ENCODE results near the gene TMEM119. TPM values are rescaled to one million over a fixed set of nuclear protein-coding genes. Genes with fewer than 3 reads are reported as not detected.

The TMEM119 gene
- total and polyA plus RNA-seq, 10 of the 15 experiments (the other 5 are each of a cell fraction or from before 2014, with no cell fraction given), result 0.11 to 0.44 (median 0.19) TPM; not detected in 5

DNA sequence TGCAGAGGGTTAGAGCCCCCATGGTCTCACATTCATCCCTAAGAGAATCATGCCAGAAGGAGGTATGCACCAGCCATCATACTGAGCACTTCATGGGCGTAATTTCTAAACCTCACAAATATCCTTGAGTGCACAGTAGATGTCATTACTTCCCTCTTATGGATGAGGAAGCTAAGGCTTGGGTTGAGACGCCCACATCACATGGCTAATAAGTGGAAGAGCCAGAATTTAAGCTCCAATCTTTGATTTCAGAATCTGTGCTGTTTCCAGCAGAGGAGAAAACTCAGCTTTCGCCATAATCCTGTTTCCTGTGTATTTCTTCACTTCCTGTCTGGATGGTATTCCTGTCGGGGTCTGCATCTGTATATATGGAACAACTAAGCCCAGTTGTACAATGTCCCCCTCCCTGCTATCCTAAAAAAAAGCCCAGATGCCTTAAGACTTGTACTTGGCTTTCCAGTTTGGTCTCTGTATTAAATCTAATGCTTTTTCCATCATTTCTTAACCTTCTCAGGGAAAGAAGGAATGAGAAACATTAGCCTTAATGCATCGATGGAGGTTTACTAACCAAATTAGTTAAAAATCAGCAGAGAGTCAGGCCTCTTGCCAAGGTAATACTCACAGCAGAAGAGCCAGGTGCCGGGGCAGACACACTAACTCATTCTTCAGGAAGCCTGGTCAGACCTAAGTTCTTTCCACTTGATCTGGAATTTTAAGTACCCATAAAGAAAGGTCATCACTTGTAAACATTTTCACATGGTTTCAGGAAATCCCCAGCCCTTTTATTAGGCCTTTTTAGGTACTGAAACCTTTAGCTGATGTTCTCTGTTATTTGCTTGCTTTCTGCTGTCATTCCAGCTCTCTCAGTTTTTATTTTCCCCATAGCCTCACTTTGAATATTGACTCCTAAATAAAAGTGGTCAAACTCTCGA is 30.2 kb downstream of the TMEM119 start (continued):
- TF ChIP-seq, protein P1, sequence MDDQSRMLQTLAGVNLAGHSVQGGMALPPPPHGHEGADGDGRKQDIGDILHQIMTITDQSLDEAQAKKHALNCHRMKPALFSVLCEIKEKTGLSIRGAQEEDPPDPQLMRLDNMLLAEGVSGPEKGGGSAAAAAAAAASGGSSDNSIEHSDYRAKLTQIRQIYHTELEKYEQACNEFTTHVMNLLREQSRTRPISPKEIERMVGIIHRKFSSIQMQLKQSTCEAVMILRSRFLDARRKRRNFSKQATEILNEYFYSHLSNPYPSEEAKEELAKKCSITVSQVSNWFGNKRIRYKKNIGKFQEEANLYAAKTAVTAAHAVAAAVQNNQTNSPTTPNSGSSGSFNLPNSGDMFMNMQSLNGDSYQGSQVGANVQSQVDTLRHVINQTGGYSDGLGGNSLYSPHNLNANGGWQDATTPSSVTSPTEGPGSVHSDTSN (IDR thresholded peaks at IDR 0.05; ENCODE audit: insufficient replicate concordance, low read depth, low read length), result no peak
- TF ChIP-seq PAX8 (IDR thresholded peaks at IDR 0.05), result no peak; the same call in 1 of the 2 replicates
- TF ChIP-seq MTA3 (IDR thresholded peaks at IDR 0.05; ENCODE audit: borderline replicate concordance, low read length), result no peak
- TF ChIP-seq GABPA (IDR thresholded peaks at IDR 0.05; ENCODE audit: low read depth), result no peak
- peak; percentile 14; the same call in 1 of the 2 replicates for TF ChIP-seq STAT3 (IDR thresholded peaks at IDR 0.05; ENCODE audit: low read depth, low read length)
- TF ChIP-seq BCL3 (IDR thresholded peaks at IDR 0.05; ENCODE audit: borderline replicate concordance, insufficient read depth, low read depth, low read length, poor library complexity, severe bottlenecking), result peak; percentile 59
- TF ChIP-seq WRNIP1 (IDR thresholded peaks at IDR 0.05; ENCODE audit: borderline replicate concordance, low read depth, low read length), result no peak
- no peak for TF ChIP-seq EGR1 (IDR thresholded peaks at IDR 0.05; ENCODE audit: borderline replicate concordance in 1 of 2, low read depth in 2 of 2, low read length in 2 of 2)

Data from GM12878 (cell line).